HG02623 (cell line): ENCODE results near the gene CRTC3.

Source experiments
- ATAC-seq: cut with Tn5 transposase; IDR thresholded peaks from one replicate; pipeline ENCODE4 v1.9.1; 2021; ENCODE audit warnings: moderate library complexity; ENCODE audit not compliant: unreplicated experiment

Gene CRTC3

DNA sequence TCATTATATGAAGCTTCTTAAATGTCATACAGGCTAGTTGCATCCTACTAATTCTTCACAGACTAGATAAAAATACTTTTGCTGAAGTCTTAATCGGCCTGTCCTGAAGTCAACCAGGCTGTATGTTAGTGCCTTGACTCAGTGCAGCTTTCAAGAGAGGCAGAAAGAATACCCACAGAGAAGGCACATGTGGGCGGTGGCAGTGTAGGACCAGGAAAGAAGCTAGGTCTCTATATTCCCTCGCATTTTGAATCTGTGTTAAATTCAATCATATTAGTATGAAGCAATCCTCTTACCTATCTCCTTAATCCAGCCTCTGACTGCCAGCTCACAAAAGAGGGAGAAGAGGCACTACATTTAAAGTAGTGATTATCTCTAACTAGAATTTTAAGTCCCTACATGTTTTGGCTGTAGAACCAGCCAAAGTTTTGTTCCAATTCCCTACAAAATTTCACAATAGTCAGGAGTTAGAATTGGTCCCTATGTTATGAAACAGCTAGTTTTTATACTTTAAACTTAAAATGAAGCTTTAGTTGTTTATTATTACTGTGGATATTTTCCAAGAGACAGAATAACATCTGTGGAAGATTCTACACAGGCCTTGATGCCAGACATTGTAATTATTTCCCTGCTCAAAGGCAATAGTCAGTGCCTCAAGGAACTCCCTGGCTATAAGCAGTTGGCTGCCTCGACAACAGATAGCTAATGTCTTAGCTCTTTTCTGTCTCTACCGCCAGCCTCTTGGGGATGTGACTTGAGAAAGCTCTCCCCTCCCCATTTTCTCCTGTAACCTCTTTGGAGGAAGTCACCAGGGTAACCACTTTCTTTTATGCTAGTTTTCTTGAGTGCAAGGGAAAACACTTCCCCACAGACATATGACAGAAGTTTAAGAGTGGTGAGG is 31.9 kb downstream of the CRTC3 start:
- ATAC-seq = no peak

DNA sequence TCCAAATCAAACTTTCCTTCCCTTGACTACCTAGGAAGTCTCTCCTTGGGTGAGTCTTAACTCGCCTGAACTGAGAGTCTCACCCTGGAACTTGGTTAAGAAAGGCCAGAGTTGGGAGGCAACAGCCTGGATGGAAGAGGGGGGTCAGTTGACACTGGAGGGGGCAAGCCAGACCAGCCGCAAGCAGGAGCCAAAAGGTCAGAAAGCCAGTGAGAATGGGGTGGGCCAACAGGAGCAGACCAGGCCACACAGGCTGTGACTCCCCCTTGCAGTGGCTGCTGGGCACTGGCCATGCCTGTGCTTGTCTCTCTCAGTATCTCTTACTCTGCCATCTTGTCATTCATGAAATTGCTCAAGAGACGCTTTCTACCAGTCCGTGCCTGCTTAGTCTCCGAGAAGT is 32.9 kb downstream of the CRTC3 start:
- no peak for ATAC-seq

DNA sequence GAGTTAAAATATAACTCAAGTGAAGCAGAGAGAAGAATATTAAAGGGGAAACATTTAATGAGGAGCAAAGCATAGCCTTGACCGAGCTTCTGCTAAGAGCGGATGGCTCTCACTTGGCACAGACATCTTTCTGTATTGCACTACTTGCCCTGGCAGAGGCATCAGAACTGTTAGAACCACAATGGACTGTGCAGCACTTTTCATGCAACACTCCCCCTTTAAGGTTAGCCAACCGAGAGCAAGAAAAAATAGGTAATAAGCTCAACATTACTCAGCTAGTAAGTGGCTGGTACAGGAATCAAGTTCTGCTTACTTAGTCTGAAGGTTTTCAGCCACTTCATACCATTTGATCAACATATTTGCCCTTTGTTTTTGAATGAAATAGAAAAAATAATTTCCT is 33.7 kb downstream of the CRTC3 start:
- ATAC-seq = no peak

DNA sequence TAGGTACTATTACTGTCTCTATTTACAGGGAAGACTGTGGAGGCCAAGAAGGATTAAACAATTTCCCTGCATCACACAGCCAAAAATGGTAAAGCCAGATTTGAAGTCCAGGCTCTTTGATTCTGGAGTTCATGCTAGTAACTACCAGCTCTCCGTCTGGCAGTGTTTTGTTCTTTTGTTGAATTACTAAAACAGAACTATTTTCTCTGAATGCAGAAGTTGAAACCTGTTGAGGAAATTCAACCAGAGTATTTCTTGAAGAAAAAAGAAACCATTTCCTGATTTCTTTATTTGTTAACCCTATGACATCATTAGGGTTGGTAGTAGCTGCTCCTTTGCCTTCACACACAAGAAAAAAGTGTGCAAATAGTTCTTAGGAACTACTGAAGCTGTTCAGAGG is 34.3 kb downstream of the CRTC3 start:
- no peak for ATAC-seq

DNA sequence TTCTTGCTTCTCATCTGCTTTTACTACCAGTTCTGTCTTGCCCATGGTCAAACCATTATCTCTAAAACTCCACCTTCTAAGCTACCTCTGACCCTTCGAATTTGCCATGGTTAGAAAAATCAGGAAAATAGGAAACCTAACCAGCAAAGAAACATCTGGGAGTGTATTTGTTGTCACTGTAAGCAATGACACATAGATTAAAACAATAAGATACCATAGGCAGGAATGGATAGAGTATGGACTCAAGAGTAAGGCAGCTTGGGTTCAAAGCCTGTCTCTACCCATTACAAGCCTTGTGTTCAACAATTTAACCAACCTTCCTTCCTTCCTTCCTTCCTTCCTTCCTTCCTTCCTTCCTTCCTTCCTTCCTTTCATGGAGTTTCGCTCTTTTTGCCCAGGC is 34.9 kb downstream of the CRTC3 start:
- no peak for ATAC-seq

DNA sequence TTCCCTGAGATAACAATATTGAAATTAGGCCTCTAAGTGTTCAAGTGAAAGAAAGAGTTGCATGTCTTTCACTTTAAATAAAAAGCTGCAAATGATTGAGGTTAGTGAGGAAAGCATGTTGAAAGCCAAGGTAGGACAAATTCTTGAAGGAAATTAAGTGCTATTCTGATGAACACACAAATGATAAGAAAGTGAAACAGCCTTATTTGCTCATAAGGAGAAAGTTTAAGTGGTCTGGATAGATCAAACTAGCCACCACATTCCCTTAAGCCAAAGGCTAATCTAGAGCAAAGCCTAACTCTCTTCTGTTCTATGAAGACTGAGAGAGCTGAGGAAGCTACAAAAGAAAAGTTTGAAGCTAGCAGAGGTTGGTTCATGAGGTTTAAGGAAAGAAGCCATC is 36.1 kb downstream of the CRTC3 start:
- no peak for ATAC-seq

DNA sequence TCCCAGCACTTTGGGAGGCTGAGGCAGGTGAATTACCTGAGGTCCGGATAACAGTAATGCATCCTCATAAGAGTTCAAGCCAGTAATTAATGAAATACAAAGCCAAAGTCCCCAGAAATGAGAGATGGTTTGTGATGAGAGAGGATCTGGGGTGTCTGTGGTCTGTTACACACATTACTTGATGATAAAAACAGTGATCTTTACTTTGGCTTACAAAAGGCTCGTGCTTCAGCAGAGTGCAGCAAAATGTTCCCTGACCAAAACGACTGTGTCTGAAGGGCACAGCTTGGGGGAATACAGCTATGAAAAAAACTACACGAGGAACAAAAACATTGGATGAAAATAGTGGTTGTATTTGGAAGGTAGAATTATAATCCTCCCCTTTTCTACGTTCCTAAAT is 40.9 kb downstream of the CRTC3 start:
- no peak for ATAC-seq

DNA sequence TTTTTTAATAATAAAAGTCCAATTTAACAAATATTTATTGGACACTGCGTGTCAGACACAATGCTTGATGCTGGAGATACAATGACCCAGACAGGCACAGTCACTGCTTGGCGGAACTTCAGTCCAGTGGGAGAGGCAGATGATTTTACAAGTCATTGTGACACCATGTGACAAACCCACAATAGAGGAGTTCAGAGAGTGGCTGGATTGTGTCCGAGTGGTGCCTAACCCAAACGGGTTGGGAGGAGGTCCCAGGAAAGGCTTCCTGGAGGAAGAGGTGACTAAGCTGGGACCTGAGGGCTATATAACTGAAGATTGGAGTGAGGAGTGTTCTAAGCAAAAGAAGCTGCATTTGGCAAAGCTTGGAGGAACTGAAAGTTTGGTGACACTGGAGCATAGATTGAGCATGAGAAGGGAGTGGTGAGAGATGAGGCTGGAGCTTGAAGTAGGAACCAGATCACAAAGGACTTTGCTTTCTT is 41.4 kb downstream of the CRTC3 start:
- ATAC-seq = no peak

DNA sequence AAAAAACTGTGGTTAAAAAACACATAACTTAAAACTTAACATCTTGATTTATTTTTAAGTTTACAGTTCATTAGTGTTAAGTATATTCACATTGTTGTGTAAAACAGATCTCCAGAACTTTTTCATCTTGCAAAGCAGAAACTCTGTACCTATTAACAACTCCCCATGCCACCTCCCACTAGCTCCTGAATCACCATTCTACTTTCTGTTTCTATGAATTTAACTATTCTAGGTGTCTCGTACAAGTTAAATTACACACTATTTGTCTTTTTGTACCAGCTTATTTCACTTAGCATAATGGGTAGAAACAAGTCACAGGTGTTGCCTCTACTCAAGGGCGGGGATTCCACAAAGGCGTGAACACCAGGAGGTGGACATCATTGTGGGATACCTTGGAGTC is 43.2 kb downstream of the CRTC3 start:
- ATAC-seq = no peak

DNA sequence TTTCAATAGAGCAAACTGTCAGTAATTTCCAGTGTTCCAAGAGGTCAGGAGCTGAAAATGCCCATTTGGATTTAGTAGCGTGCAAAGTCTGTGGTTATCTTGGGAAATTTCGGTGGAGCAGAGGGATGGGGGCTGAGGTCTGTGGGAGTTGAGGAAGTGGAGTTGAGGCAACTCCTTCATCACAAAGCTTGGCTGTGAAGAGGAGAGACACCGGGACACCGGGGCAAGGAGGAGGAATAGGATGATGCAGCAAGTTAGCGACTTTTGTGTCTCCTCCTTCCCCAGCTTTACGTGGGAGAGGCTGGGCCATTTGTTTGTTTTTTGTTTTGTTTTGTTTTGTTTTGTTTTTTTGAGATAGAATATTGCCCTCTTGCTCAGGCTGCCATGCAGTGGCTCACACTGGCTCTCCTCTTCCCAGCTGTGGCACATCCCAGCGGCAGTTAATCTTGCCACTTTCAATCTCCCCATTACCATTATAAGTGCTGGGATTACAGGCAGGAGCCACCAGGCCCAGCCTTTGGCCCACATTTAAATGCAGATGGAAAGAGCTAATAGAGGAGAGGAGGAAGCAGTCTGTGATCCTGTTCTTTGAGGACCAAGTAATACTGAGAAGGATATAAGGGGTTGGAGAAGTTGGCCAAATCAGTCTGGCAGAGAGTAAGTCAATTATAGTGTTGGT is 47.1 kb downstream of the CRTC3 start:
- ATAC-seq = no peak

DNA sequence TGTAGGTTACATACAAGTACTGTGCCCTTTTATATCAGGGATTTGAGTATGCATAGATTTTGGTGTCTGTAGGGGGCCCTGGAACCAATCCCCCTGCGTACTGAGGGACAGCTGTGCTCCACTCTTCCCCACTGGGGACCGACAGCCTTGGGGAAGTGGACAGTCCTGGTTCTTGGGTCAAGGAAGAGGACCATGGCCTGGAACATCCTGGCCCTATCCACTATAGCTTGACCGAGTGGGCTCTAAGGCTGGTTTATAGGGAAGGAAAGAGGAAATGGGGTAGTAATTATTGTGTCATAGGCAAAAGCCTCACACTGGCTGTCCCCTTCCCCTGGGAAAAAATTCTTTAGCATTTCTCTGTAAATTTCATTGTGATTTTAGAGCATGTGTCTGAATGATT is 49.5 kb downstream of the CRTC3 start:
- no peak for ATAC-seq

DNA sequence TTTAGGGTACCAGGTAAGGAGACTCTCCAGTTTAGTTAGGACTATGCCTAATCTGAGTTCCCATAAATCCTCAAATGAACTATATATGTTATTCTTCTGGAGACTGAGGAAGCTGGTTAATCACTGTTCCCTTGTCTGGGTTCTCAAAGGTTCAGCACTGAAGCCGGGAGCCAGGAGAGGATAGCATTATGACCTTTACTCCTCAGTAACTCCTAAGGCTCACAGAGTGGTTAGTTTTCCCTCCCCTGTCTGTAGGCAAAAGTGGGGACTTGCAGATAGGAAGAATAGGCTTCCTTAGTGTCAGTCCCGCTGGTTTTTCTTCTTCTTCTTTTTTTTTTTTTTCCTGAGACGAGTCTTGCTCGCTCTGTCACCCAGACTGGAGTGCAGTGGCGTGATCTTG is 50.4 kb downstream of the CRTC3 start:
- ATAC-seq = no peak

DNA sequence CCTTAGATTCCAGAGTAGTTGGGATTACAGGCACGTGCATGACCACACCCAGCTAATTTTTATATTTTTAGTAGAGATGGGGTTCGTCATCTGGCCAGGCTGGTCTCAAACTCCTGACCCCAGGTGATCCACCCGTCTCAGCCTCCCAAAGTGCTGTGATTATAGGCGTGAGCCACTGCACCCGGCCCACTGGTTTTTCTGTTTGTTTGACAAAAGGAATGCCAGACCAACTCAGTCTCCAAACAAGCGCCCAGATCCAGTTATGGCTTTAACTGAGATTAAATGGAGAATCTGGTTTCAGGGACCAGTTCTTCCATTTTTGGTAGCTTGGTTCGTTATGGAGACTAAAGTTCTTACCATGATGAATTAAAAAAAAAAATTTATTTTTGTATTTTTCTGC is 50.8 kb downstream of the CRTC3 start:
- no peak for ATAC-seq

DNA sequence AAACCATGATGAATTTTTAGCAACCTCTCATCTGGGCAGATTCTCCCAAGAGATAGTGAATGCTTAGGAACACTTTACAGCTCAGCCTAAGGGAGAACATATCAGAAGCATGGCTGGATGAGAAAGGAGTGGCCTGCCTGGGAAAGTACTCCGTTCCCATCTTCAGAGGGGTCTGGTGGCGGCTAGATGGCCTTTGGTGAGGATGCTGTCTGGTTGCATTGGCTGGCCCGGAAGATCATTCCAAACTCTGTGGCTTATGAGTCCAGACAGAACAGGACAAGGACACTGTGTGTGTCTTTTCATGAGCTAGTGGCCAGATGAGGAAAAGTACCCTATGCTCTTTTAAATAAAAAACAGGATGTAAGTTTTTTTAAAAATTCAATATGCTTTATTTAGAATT is 51.2 kb downstream of the CRTC3 start:
- ATAC-seq = no peak

DNA sequence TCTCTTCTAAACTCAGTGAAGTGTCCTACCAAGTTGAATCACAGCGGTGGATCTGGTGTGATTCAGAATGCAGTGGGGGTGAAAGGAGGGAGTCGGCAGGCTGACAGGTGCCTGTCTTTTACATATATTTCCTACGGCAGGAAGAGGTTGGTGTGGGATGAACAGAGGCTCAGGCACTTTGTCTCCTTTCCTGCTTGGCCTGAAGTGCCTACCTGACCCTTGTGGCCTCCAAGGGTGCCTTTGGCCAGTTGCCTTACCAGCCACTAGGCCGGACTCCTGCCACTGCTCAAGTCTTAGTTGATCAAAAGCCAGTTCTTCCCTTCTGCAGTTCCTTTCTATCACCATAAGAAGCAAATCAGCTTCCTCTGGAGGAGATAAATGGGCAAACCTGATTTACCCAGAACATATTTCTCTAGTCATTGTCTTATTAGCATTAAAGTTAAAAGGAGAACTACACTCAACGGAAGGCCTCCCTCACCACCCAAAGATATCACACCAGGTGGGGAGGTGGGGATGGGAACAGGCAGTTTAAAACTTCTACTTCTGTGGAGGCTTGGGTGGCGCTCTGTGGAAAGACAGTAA is 52.1 kb downstream of the CRTC3 start:
- ATAC-seq = no peak

DNA sequence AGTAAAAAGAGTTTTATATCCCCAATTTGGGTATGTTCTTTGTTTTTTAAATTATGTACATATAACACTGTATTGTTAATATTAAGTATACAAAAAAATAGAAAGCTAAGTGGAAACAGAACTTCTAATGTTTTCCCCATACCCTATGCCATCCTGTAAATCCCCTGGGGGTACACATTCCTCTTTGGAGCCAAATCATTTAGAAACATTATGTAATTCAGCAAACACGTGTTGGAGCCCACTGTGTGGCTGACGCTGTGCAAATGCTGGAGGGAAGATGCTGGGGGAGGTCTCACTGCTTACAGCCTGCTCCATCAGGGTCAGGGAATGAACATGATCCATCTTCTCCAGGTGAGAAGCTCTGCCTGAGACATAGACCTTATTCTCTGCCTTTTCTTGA is 52.8 kb downstream of the CRTC3 start:
- no peak for ATAC-seq

DNA sequence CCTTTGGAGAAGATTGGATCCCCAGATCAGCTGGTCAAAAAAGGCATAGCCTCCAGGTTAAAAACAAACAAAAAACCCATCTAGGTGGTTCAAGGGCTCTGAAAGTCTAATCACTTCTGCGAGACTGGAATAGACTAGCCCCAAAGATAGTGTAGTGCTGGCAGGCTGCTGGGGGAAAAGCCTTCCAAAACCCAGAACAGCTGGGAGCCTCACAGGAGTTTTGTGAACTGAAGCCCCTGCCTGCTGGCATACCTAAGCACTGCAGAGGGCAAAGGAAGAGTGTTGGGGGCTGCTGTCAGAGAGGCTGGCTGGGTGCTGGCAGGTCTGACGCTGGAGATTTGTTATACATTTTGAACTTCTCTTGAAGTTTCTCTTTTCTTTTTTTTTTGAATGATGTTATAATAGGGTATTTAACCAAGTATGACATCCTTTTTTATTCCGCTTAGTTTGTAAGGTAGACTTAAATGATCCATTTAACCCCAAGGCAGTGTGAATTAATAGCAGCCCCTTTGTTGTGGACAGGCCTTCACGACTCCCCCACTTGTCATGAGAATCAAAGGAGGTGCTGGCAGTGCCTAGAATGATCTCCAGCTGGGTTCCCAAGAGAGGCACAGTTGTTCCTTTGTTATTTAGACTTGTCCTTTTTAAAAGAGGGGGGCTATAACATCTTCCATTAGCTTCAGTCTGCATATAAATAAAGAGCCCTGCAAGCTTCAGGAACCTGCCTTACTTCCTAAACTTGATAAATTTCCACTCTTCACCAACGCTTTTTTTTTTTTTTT is 53.9 kb downstream of the CRTC3 start:
- ATAC-seq = no peak

DNA sequence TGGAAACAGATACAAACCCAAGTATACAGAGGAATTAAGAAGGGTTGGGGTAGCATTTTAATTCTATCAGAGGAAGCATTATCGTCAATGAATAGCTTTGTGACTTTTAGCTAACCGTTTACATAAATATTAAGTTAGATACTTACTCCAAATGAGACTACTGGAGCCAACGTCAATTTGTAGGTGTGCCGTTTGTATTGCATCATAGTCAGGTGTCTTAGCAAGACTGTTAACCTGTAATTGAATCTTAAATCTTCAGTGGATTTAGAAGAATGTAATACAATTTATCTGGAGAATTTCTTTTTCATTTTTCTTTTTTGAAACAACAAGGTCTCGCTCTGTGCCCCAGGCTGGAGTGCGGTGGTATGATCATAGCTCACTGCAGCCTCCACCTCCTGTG is 55.1 kb downstream of the CRTC3 start:
- ATAC-seq = no peak

DNA sequence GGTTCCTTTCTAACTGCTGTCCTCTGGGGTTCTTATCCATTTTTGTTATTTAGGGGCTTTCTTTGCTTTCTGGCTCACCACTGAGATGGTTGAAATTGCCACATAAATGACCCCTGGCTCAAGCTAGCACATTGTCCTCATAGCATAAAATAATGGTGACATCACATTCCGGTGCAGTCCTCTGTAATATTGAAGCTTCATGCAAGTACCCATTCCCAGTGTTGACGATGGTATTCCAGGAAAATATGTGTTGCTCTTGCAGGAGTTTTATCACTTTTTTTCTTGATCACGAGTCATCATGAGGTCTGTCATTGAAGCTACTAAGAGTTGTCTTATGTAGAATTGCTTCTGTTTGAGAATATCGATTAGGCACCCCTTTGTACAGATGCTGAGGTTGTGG is 56.1 kb downstream of the CRTC3 start:
- ATAC-seq = no peak

DNA sequence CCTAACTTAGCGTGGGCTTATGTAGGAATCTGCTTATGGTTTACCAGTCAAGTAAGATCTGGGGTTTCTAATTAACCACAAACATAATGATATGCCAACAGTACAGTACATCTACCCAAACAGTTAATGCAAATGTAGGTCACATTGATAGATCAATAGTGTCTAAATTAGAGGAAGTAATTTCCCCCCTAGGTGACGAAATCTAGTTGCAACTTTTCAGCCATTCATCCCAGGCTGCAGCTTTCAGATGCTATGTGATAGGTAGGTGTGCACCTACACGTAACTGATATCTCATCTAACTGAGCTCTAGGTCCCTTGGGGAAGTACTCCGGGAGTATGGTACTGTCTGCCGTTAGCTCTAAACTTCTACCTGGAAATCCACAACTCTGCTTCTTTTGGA is 57.2 kb downstream of the CRTC3 start:
- ATAC-seq = no peak

DNA sequence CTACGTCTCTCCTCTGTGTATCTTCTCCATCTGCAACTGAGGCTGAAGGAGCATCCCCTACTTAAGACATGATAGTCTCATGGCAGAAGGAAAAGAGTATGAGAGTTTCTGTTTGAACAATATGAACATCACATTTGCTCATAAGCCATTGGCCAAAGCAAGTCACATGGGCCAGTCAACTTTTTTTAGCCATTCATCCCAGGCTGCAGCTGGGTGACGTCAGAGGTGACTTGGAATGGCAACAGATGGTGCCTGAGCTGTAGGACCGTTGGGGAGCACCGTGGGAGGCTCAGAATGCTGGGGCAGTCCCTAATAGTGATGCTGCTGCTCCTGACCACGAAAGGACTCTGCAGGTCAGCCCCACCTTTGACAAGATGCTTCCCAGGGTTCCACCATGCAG is 58.7 kb downstream of the CRTC3 start:
- ATAC-seq = no peak
